ENCODE results near the gene ITGB5.

ITGB5 gene

DNA sequence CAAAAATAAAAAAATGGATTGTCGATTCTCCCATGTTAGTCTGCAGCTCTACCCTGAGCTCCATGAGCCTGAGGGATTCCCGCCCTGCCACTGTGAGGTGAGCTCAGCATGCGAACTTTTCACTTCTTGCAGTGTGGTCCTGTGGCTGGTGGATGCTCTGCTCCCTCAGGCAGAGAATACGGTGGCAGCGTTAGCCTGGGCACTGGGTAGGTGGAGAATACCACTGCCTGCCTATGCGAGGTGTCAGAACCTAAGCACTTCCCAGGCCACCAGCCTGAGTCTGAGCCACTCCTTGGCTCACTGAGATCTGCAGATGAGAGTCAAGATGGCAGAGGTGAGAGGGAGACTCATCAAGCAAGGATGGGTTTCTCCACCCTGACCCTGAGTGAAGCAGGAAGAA, 70.1 kb downstream of the ITGB5 start:
- no peak for TF ChIP-seq POLR2AphosphoS5 (IDR thresholded peaks at IDR 0.05; ENCODE audit: low read depth, low read length)
- TF ChIP-seq FOXP2 (optimal IDR thresholded peaks at IDR 0.05; ENCODE audit: borderline replicate concordance, extremely low read depth, extremely low read length, insufficient read depth): no peak
- TF ChIP-seq, protein P1, sequence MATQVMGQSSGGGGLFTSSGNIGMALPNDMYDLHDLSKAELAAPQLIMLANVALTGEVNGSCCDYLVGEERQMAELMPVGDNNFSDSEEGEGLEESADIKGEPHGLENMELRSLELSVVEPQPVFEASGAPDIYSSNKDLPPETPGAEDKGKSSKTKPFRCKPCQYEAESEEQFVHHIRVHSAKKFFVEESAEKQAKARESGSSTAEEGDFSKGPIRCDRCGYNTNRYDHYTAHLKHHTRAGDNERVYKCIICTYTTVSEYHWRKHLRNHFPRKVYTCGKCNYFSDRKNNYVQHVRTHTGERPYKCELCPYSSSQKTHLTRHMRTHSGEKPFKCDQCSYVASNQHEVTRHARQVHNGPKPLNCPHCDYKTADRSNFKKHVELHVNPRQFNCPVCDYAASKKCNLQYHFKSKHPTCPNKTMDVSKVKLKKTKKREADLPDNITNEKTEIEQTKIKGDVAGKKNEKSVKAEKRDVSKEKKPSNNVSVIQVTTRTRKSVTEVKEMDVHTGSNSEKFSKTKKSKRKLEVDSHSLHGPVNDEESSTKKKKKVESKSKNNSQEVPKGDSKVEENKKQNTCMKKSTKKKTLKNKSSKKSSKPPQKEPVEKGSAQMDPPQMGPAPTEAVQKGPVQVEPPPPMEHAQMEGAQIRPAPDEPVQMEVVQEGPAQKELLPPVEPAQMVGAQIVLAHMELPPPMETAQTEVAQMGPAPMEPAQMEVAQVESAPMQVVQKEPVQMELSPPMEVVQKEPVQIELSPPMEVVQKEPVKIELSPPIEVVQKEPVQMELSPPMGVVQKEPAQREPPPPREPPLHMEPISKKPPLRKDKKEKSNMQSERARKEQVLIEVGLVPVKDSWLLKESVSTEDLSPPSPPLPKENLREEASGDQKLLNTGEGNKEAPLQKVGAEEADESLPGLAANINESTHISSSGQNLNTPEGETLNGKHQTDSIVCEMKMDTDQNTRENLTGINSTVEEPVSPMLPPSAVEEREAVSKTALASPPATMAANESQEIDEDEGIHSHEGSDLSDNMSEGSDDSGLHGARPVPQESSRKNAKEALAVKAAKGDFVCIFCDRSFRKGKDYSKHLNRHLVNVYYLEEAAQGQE (IDR thresholded peaks at IDR 0.05; ENCODE audit: insufficient read depth in 1 of 2, low read depth in 2 of 2, low read length in 2 of 2): no peak
- no peak for TF ChIP-seq SIN3A (IDR thresholded peaks at IDR 0.05; ENCODE audit: borderline replicate concordance, insufficient read depth, low read length)
- TF ChIP-seq TAF1 (IDR thresholded peaks at IDR 0.05; ENCODE audit: borderline replicate concordance, insufficient read depth, low read length): no peak

DNA sequence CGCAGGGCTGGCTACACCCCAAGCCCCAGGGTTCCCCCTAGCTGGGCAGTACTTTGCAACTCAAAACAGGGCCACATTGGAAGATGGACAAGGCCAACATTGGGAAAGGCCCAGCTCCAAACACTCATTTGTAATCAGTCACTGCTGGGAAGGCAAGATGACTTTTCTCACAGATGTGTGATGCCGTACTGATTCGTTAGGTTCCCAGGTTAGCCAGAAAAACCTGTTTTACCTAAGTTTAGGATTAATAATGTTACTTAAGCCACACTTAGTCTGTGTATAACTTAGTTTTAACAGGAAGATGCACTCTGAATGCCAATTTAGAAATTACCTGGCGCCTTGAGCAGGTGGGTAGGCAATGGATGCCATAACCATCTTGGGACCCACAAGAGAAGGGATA, 71.0 kb downstream of the ITGB5 start:
- no peak for TF ChIP-seq FOXP2 (optimal IDR thresholded peaks at IDR 0.05; ENCODE audit: borderline replicate concordance, extremely low read depth, extremely low read length, insufficient read depth)
- no peak for TF ChIP-seq TAF1 (IDR thresholded peaks at IDR 0.05; ENCODE audit: borderline replicate concordance, insufficient read depth, low read length)
- TF ChIP-seq POLR2AphosphoS5 (IDR thresholded peaks at IDR 0.05; ENCODE audit: low read depth, low read length): no peak
- TF ChIP-seq, protein P1 (IDR thresholded peaks at IDR 0.05; ENCODE audit: insufficient read depth in 1 of 2, low read depth in 2 of 2, low read length in 2 of 2): no peak

DNA sequence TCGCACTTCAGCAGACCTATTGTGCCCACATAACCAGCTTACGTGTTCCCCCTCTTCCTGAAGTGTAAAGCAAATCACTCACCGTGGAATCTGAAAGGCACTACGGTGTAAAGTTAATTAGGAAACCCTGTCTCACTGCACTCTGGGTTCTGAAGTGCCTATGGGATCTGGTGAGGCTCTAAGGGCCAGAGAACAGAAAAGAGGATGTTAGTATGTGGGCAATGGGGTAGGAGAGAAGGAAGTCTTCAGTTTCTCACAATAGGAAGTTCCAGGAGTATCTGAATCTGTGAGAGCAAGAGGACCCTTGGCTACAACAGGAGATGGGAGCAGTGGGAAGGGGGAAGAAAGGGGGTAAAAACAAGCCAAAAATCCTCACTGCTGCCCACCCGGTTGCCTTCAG, 71.4 kb downstream of the ITGB5 start:
- TF ChIP-seq FOXP2 (optimal IDR thresholded peaks at IDR 0.05; ENCODE audit: borderline replicate concordance, extremely low read depth, extremely low read length, insufficient read depth) (no peak), POLR2AphosphoS5 (IDR thresholded peaks at IDR 0.05; ENCODE audit: low read depth, low read length) (no peak), TAF1 (IDR thresholded peaks at IDR 0.05; ENCODE audit: borderline replicate concordance, insufficient read depth, low read length) (no peak), SIN3A (IDR thresholded peaks at IDR 0.05; ENCODE audit: borderline replicate concordance, insufficient read depth, low read length) (no peak)
- TF ChIP-seq, protein P1 (IDR thresholded peaks at IDR 0.05; ENCODE audit: insufficient read depth in 1 of 2, low read depth in 2 of 2, low read length in 2 of 2): no peak

DNA sequence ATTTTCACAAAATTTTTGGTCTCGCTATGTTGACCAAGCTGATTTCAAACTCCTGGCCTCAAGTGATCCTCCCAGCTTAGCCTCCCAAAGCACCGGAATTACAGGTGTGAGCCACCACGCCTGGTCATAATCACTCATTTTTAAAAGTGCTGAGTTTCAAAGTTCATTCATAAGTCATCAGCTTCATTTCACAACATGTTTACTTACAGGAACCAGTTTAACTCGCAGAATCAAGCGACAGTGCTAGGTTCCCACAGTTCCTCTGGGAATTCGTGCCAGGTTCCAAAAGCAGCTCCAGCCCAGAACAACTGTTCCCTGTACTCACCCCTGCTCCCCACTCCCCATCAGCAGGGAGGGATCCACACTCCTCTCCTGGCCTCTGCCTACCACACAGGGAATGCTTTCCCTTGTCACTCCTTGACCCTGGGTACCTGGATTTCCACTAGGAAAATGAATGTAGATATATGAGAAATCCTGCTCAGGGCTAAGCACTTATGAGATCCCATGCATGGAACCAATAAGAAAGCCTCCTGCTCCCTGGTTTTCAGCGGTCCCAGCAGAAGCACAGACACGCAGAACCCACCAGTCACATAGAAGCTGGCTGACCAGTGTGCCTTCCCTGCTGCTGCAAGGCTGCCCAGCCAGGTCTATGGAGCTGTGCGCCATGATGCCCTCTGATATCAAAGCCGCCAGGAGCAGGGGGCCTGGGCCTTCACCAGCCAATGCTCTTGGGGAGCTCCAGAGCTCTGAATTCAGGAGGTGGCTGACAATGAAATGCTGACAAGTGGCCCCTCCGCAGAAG, 72.3 kb downstream of the ITGB5 start:
- TF ChIP-seq SIN3A (IDR thresholded peaks at IDR 0.05; ENCODE audit: borderline replicate concordance, insufficient read depth, low read length) (no peak), FOXP2 (optimal IDR thresholded peaks at IDR 0.05; ENCODE audit: borderline replicate concordance, extremely low read depth, extremely low read length, insufficient read depth) (no peak), POLR2AphosphoS5 (IDR thresholded peaks at IDR 0.05; ENCODE audit: low read depth, low read length) (no peak), TAF1 (IDR thresholded peaks at IDR 0.05; ENCODE audit: borderline replicate concordance, insufficient read depth, low read length) (no peak)
- TF ChIP-seq, protein P1 (IDR thresholded peaks at IDR 0.05; ENCODE audit: insufficient read depth in 1 of 2, low read depth in 2 of 2, low read length in 2 of 2): no peak

All from PFSK-1 (cell line).